Measurements from ENCODE around the gene RFT1.

Gene RFT1

GRCh38 chr3:53109891-53110771, 20.1 kb downstream of the RFT1 start:
- TF ChIP-seq GATA3 (IDR thresholded peaks at IDR 0.05; ENCODE audit: low read depth, low read length) = no peak

- no peak for TF ChIP-seq GATA3 (IDR thresholded peaks at IDR 0.05; ENCODE audit: low read depth, low read length)
- TF ChIP-seq GATA2 (IDR thresholded peaks at IDR 0.05; ENCODE audit: low read depth, low read length) = no peak
Measured at GRCh38 chr3:53109190-53109589, 21.0 kb downstream of the RFT1 start.

- TF ChIP-seq GATA2 (IDR thresholded peaks at IDR 0.05; ENCODE audit: low read depth, low read length) = no peak
- TF ChIP-seq GATA3 (IDR thresholded peaks at IDR 0.05; ENCODE audit: low read depth, low read length) = no peak
Measured at GRCh38 chr3:53104762-53105161, 25.5 kb downstream of the RFT1 start.

GRCh38 chr3:53103397-53104296, 26.6 kb downstream of the RFT1 start:
- TF ChIP-seq GATA2 (IDR thresholded peaks at IDR 0.05; ENCODE audit: low read depth, low read length) (no peak), GATA3 (IDR thresholded peaks at IDR 0.05; ENCODE audit: low read depth, low read length) (no peak)

- TF ChIP-seq GATA2 (IDR thresholded peaks at IDR 0.05; ENCODE audit: low read depth, low read length) (no peak), GATA3 (IDR thresholded peaks at IDR 0.05; ENCODE audit: low read depth, low read length) (no peak)
Measured at GRCh38 chr3:53102601-53103147, 27.6 kb downstream of the RFT1 start.

GRCh38 chr3:53101956-53102355, 28.3 kb downstream of the RFT1 start:
- no peak for TF ChIP-seq GATA3 (IDR thresholded peaks at IDR 0.05; ENCODE audit: low read depth, low read length)
- no peak for TF ChIP-seq GATA2 (IDR thresholded peaks at IDR 0.05; ENCODE audit: low read depth, low read length)

- TF ChIP-seq GATA2 (IDR thresholded peaks at IDR 0.05; ENCODE audit: low read depth, low read length) = no peak
- TF ChIP-seq GATA3 (IDR thresholded peaks at IDR 0.05; ENCODE audit: low read depth, low read length) = no peak
Measured at GRCh38 chr3:53100818-53101466, 29.3 kb downstream of the RFT1 start.

- TF ChIP-seq GATA2 (IDR thresholded peaks at IDR 0.05; ENCODE audit: low read depth, low read length) = no peak
- TF ChIP-seq GATA3 (IDR thresholded peaks at IDR 0.05; ENCODE audit: low read depth, low read length) = no peak
Measured at GRCh38 chr3:53097887-53098286, 32.3 kb downstream of the RFT1 start.

GRCh38 chr3:53092942-53093341, 37.3 kb downstream of the RFT1 start:
- TF ChIP-seq GATA3 (IDR thresholded peaks at IDR 0.05; ENCODE audit: low read depth, low read length) (no peak), GATA2 (IDR thresholded peaks at IDR 0.05; ENCODE audit: low read depth, low read length) (no peak)

GRCh38 chr3:53092216-53092615, 38.0 kb downstream of the RFT1 start:
- TF ChIP-seq GATA2 (IDR thresholded peaks at IDR 0.05; ENCODE audit: low read depth, low read length) (no peak), GATA3 (IDR thresholded peaks at IDR 0.05; ENCODE audit: low read depth, low read length) (no peak)

- no peak for TF ChIP-seq GATA3 (IDR thresholded peaks at IDR 0.05; ENCODE audit: low read depth, low read length)
- TF ChIP-seq GATA2 (IDR thresholded peaks at IDR 0.05; ENCODE audit: low read depth, low read length) = no peak
Measured at GRCh38 chr3:53091011-53091410, 39.2 kb downstream of the RFT1 start.

GRCh38 chr3:53089511-53089910, 40.7 kb downstream of the RFT1 start:
- TF ChIP-seq GATA3 (IDR thresholded peaks at IDR 0.05; ENCODE audit: low read depth, low read length) = no peak

- TF ChIP-seq GATA3 (IDR thresholded peaks at IDR 0.05; ENCODE audit: low read depth, low read length) (no peak), GATA2 (IDR thresholded peaks at IDR 0.05; ENCODE audit: low read depth, low read length) (no peak)
Measured at GRCh38 chr3:53085476-53085875, 44.8 kb downstream of the RFT1 start.

Data from SH-SY5Y (cell line).